Breast epithelium (tissue), 4 donors: ENCODE results near the gene RAET1E. TPM values are rescaled to one million over a fixed set of nuclear protein-coding genes. Genes with fewer than 3 reads are reported as not detected.
A peak's percentile ranks its signal among the peaks of the same experiment; 100 is the strongest.

ENCODE experiments used
- DNase-seq, 2 donors: peaks; one replicate each; pipeline ENCODE4 v3.0.0-alpha.2; 2019; ENCODE audit warnings: low spot score in 2 of 2
- H3K27ac ChIP-seq, 2 donors: fragments of 200-600 bp; sonication (generic) in 1 of 2; one replicate each; pipeline ENCODE4 v1.5.1; 2016 to 2019; ENCODE audit warnings: mild to moderate bottlenecking in 1 of 2
- H3K27me3 ChIP-seq, 2 donors: fragments of 200-600 bp; sonication (generic) in 1 of 2; one replicate each; pipeline versions ENCODE4 v1.5.1 to v1.6.0; 2017 to 2019; ENCODE audit warnings: control low read depth in 1 of 2, mild to moderate bottlenecking in 1 of 2
- H3K36me3 ChIP-seq: fragments of 200-600 bp; one replicate; pipeline ENCODE4 v1.5.1; 2019
- H3K4me1 ChIP-seq, 2 donors: fragments of 200-600 bp; sonication (generic); one replicate each; pipeline ENCODE4 v1.5.1; 2016 to 2019; ENCODE audit warnings: control low read depth in 1 of 2
- H3K4me3 ChIP-seq, 3 donors: fragments of 200-600 bp; sonication (generic); 1 replicate in 2 of 3; 2 replicates in 1 of 3; pipeline ENCODE4 v1.5.1; 2016 to 2019; ENCODE audit warnings: mild to moderate bottlenecking in 3 of 3, moderate library complexity in 2 of 3
- H3K9me3 ChIP-seq, 2 donors: fragments of 200-600 bp; sonication (generic) in 1 of 2; one replicate each; pipeline ENCODE4 v1.5.1; 2016 to 2019; ENCODE audit warnings: control low read depth in 1 of 2
- POLR2A ChIP-seq: fragments of 450-650 bp; IDR thresholded peaks from one replicate; pipeline ENCODE4 v1.6.1; 2016; ENCODE audit warnings: antibody characterized with exemption, mild to moderate bottlenecking, moderate library complexity
- POLR2AphosphoS5 ChIP-seq, 3 donors: sonication (generic); formaldehyde crosslinking; IDR thresholded peaks; one replicate each; pipeline ENCODE4 v1.6.1; 2017; ENCODE audit warnings: antibody characterized with exemption in 3 of 3
- intact Hi-C: fragments of 100-400 bp; cut with DNase I; formaldehyde crosslinking; loops from one replicate; pipeline ENCODE4 v1.15.1; 2023; ENCODE audit warnings: low total_unique reads
- total RNA-seq, 3 donors: library from RNA; depleted of rRNA; stranded (reverse); fragments of >200 nt; gene quantifications; one replicate each; pipeline ENCODE4 v1.1.0, GENCODE V29; 2016
- TF ChIP-seq, protein P1 (sequence below), 3 donors: fragments of 450-650 bp; IDR thresholded peaks; one replicate each; pipeline ENCODE4 v1.5.1; 2016 to 2017; ENCODE audit warnings: antibody characterized with exemption in 3 of 3, mild to moderate bottlenecking in 3 of 3, moderate library complexity in 3 of 3

The RAET1E gene
- total RNA-seq, 3 donors from 2014 or later: 2.0 TPM; not detected in 2

GRCh38 chr6:149925974-149926777, 28.3 kb upstream of the RAET1E start:
- peaks cover 0 to 4% of the 10 kb centered on the region in 2 donors for H3K4me1 ChIP-seq
- peak overlapping the region; percentile 43 to 66 (median 59) for H3K4me3 ChIP-seq
- DNase-seq: peak; percentile 90 to 92
- intact Hi-C loops: loop anchor here (5.0 kb wide), 1 partner anchor 89 kb away; no protein-coding TSS in a partner anchor
- no peaks in the 10 kb centered on the region for H3K27me3 ChIP-seq
- no peak for TF ChIP-seq POLR2AphosphoS5 (IDR thresholded peaks at IDR 0.05)
- TF ChIP-seq, protein P1, sequence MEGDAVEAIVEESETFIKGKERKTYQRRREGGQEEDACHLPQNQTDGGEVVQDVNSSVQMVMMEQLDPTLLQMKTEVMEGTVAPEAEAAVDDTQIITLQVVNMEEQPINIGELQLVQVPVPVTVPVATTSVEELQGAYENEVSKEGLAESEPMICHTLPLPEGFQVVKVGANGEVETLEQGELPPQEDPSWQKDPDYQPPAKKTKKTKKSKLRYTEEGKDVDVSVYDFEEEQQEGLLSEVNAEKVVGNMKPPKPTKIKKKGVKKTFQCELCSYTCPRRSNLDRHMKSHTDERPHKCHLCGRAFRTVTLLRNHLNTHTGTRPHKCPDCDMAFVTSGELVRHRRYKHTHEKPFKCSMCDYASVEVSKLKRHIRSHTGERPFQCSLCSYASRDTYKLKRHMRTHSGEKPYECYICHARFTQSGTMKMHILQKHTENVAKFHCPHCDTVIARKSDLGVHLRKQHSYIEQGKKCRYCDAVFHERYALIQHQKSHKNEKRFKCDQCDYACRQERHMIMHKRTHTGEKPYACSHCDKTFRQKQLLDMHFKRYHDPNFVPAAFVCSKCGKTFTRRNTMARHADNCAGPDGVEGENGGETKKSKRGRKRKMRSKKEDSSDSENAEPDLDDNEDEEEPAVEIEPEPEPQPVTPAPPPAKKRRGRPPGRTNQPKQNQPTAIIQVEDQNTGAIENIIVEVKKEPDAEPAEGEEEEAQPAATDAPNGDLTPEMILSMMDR (IDR thresholded peaks at IDR 0.05): peak; percentile 97 to 99 (median 99)
- H3K9me3 ChIP-seq: no peaks in the 10 kb centered on the region
- H3K36me3 ChIP-seq: no peaks in the 10 kb centered on the region
- peak overlapping the region; percentile 66 to 68 for H3K27ac ChIP-seq

DNA sequence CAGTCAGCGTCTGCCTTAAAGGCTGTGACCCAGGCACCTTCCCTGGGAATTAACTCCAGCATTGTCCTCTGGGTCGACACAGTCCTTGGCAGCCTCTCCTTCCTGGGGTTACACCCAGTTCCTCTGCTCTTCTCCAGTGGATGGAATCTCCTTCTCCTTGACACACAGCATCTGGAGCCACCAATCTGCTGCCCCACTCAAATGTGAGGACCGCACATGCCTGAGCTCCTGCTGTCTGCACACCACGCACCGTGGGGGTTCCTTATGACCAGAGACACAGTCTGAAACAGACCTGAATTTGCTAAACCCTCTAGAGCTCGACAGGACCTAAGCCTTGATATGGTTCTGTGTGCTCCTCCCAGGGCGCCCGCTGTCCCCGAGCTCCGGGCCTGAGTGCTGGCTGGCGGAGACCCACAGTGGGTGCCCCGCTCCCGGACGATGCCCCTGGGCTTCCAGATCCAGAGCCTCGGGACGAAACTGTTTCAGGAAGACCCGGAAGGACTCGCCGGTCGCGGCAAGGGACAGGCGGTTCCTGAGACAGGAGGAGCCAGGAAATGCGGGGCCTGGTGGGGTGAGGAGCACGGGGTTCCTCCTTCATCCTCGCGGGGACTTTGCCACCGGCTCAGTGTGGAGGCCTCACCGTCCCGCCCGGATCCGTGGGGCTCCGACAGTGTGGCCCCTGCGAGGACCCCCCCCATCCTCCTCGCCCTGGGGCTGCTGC, 27.5 kb upstream of the RAET1E start:
- DNase-seq: no peak
- no peaks in the 10 kb centered on the region for H3K27me3 ChIP-seq
- intact Hi-C loops: loop anchor here (5.0 kb wide), 1 partner anchor 88 kb away; no protein-coding TSS in a partner anchor
- H3K27ac ChIP-seq: peak overlapping the region; percentile 66 to 68
- no peaks in the 10 kb centered on the region for H3K9me3 ChIP-seq
- H3K36me3 ChIP-seq: no peaks in the 10 kb centered on the region
- H3K4me1 ChIP-seq: peaks cover 0 to 4% of the 10 kb centered on the region in 2 donors
- H3K4me3 ChIP-seq: peak overlapping the region; percentile 43 to 66 (median 59)
- TF ChIP-seq POLR2A: no peak
- TF ChIP-seq POLR2AphosphoS5 (IDR thresholded peaks at IDR 0.05): no peak
- TF ChIP-seq, protein P1 (IDR thresholded peaks at IDR 0.05): no peak

GRCh38 chr6:149924933-149925252, 27.0 kb upstream of the RAET1E start:
- no peak for TF ChIP-seq POLR2AphosphoS5 (IDR thresholded peaks at IDR 0.05)
- TF ChIP-seq POLR2A: no peak
- TF ChIP-seq, protein P1 (IDR thresholded peaks at IDR 0.05): no peak
- Histone ChIP-seq H3K4me3 (no peak overlapping the region), H3K36me3 (no peaks in the 10 kb centered on the region), H3K9me3 (no peaks in the 10 kb centered on the region), H3K27me3 (no peaks in the 10 kb centered on the region), H3K4me1 (peaks cover 0 to 4% of the 10 kb centered on the region in 2 donors), H3K27ac (no peak overlapping the region)
- intact Hi-C loops: loop anchor here (5.0 kb wide), 1 partner anchor 88 kb away; no protein-coding TSS in a partner anchor
- DNase-seq: no peak

GRCh38 chr6:149924206-149924932, 26.5 kb upstream of the RAET1E start:
- no peak overlapping the region for H3K27ac ChIP-seq
- H3K27me3 ChIP-seq: no peaks in the 10 kb centered on the region
- H3K4me3 ChIP-seq: no peak overlapping the region
- no peak for TF ChIP-seq POLR2A
- TF ChIP-seq, protein P1 (IDR thresholded peaks at IDR 0.05): no peak
- TF ChIP-seq POLR2AphosphoS5 (IDR thresholded peaks at IDR 0.05): no peak
- intact Hi-C loops: no loop called here
- peaks cover 0 to 4% of the 10 kb centered on the region in 2 donors for H3K4me1 ChIP-seq
- no peaks in the 10 kb centered on the region for H3K9me3 ChIP-seq
- no peaks in the 10 kb centered on the region for H3K36me3 ChIP-seq
- no peak for DNase-seq
